Posterior cingulate gyrus (tissue), 11 donors: ENCODE measurements around the gene ADH7.
"Not testable (repeated sequence)": the region's sequence is repeated elsewhere in the genome, so short reads cannot be mapped to it uniquely, and the experiment has no call there.

Experiments
- DNase-seq, 10 donors: peaks; one replicate each; pipeline versions ENCODE4 v3.0.0 to v3.0.0-alpha.2; 2020 to 2021; ENCODE audit warnings: mixed read lengths in 3 of 10
- intact Hi-C: fragments of 100-400 bp; cut with DNase I; formaldehyde crosslinking; loops from one replicate; pipeline ENCODE4 v1.15.1; 2023

ADH7 gene

DNA sequence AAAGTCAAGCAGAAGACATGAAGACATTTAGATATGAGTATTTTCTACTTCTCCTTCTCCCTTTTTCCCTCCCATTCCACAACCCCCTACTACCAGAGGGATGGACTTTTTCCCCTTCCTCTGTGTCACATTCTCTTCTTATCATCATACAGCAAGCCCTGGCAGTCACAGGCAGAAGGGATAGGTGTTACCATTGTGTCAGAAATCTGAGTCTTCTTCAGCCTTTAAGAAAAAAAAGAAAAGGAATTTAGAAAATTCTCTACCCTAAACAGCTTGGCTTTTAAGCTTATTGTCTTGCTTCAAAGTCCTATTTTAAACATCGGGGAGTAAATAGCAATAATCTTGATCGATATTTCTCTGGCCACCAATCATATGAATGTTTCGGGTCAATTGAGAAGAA, 51.7 kb downstream of the ADH7 start:
- intact Hi-C loops = no loop called here
- DNase-seq = no peak

DNA sequence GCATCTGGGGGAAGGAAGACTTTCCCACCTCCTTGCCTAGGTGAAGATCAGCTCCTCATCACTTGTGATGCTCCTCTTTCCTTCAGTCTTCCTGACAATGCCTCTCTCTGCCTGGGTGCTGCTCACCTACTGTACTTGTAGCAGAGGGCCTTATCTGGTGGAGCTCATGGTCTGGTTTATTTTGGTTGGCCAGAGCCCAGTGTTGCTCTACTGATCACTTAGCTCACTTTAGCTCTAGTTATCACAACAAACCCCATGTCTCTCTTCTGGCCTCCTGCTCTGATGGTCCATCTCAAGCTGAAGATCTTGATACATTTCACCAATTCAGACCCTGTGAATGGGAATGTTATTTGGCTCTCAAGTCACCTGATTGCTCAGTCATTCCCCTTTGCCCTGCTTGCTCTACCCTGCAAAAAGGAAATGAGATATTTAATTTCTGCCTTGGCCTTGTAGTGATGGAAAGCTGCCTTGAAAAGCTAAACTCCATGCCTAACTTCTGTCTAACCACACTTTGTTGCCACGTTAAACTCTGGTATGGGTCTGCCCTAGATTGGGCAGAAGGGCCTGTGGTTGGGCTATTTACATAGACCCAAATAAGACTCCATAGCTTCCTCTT, 52.3 kb downstream of the ADH7 start:
- intact Hi-C loops = no loop called here
- DNase-seq = no peak

DNA sequence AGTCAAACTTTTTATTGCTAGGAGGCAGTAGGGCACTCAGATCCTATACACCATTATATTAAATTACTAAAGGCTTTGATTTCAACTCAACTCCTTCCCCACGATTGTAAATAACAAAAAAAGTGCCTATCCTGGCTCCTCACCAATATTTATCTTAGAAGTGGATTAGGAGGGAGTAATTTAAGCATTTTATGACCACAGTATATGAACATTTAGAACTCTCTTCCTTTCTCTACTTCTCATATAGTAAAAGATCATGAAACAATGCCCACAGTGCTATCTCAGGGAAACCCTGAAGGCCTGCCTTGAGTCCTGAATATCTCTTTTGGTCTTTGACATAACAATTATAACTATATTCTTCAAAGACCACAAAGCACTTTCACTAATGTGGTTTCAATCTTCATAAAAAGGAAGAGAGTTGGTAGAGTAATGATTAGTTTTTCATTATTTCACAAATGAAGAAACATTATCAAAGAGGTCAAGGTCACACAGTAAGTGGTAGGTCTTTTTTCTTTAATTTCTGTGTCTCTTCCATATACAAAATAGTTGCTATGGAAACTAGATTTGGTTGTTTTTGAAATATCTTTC, 53.5 kb downstream of the ADH7 start:
- no peak for DNase-seq
- intact Hi-C loops = no loop called here

DNA sequence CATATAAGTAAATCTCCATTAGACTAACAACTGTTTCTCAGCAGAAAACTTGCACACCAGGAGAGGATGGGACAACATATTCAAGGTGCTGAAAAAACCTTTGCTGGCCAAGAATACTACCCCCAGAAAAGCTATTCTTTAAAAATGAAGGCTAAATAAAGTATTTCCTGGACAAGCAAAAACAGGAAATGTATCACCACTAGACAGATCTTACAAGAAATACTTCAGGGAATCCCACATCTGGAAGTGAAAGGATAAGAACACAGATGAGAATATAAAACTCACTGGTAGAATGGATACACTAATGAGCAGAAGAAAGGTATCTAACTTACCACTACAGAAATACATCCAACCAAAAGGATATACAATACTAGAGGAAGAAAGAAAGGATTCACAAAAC, 55.6 kb downstream of the ADH7 start:
- no peak for DNase-seq
- intact Hi-C loops = no loop called here

DNA sequence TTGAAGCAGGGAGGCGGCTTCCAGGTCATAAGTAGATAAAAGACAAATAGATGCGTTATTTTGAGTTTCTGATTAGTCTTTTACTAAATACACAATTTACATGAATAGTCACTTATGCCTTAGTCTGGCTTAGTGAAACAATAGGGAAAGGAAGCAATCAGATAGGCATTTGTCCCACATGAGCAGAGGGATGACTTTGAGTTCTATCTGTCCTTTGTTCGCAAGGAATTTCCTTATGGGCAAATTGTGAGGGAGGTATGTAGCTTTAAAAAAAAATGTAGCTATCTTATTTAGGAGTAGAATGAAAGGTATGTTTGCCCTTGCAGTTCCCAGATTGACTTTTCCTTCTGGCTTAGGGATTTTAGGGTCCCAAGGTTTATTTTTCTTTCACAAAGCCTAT, 56.3 kb downstream of the ADH7 start:
- no peak for DNase-seq
- intact Hi-C loops = no loop called here

DNA sequence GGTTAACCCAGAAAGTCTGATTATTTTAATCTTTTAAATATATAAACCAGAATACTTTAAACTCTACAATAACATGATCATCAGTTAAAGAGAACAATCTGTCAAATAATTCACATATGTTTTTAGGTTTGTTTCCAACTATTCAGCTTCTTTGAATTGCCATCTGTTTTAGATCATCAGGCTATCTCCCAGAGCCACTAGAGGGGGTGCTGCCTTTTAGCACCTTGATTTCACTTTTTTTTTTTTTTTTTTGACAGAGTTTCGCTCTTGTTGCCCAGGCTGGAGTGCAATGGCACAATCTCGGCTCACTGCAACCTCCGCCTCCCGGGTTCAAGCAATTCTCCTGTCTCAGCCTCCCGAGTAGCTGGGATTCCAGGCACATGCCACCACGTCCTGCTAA, 57.8 kb downstream of the ADH7 start:
- intact Hi-C loops, DNase-seq: not testable (repeated sequence)

DNA sequence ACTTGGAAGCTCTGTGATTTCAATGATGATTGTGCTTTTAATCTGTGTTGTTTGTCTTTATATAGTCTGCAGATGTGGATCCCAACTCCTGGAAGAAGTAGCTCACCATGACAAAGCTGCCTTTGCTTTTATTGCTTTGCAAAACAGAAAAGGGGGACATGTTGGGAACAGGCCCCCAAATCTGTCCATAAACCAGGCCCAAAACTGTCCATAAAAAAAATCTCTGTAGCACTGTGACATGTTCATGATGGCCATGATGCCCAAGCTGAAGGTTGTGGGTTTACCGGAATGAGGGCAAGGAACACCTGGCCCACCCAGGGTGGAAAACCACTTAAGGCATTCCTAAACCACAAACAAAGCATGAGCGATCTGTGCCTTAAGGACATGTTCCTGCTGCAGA, 62.7 kb downstream of the ADH7 start:
- intact Hi-C loops, DNase-seq: not testable (repeated sequence)

DNA sequence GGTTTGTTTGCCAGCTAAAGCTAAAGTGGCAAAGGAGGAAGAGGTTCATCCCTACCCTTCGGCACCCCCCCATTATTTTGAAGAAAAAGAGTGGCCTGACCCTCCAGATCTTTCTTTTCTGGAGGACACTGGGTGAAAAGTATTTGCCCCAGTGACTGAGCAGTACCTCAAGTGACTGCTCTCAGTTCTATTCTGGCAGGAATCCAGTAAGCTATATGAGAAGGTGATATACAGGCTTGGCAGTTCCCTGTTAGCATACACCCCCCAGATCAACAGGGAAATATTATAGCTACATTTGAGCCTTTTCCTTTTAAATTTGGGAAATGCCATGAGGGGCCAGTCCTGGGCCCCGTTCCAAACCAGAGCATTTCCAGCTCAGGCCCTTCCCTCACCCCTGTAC, 67.3 kb downstream of the ADH7 start:
- DNase-seq, intact Hi-C loops: not testable (repeated sequence)

DNA sequence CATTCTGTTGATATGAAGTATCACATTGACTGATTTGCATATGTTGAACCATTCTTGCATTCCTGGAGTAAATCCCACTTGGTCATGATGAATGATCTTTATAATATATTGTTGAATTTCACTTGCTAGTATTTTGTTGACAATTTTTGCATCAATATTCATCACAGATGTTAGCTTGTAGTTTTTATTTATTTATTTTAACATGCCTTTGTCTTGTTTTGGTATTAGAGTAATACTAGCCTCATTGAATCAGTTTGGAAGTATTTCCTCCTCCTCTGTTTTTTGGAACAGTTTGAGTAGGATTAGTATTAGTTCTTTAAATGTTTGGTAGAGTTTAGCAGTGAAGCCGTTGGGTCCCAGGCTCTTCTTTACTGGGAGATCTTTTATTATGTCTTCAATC, 68.7 kb downstream of the ADH7 start:
- intact Hi-C loops = no loop called here
- DNase-seq = no peak

DNA sequence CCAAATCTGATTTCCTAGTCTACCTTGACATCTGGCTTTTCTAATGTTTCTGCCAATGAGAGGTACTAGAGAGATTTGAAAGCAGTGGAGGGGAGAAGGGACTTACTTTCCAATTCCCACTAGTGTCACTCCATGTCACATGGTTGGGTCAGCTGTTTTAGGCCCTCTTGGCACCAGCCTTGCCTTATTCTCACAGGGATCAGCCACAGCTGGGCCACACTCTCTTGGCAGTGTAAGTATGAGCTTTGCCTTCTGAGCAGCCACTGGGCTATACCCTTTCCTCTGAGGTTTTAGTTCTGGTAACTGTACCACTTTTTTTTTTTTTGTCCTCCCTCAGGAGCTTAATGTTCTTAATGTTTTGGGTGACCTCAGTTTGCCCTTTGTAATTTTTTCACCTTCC, 72.4 kb downstream of the ADH7 start:
- DNase-seq = no peak
- intact Hi-C loops = no loop called here
